Measurements from ENCODE around the gene IKZF5. TPM values are rescaled to one million over a fixed set of nuclear protein-coding genes. Genes with fewer than 3 reads are reported as not detected.
A peak's percentile ranks its signal among the peaks of the same experiment; 100 is the strongest.

Gene IKZF5
- total RNA-seq, 2 experiments from 2014 or later: 3.7 to 15.8 TPM

DNA sequence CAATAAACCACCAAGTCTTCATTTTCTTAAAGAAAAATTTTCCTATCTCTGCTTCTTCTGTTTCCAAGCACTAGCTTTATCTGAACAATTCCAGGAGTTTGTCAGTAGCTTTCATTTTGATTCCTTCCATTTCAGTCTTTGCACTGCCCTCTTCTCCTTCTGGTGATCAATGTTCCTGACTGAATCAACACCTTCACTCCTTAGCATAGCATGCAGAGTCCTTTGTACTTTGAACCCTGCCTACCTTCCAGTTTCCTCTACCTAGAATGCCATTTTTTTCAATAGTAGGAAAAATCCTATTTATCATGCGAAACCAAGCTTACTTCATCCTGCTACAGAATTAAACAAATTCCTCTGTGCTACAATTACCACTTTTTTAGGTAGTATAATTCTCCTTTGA, 52.7 kb downstream of the IKZF5 start:
- H3K9me2 ChIP-seq (ENCODE audit: insufficient read depth, low read length): peaks cover 3% of the 10 kb centered on the region; the same call in 1 of the 2 replicates
- peaks cover 11% of the 10 kb centered on the region for H3K4me1 ChIP-seq (ENCODE audit: insufficient read depth, low read length, poor library complexity, severe bottlenecking)
- no peaks in the 10 kb centered on the region for H3K9me3 ChIP-seq (ENCODE audit: low read length)
- TF ChIP-seq EZH2phosphoT487 (IDR thresholded peaks at IDR 0.05; ENCODE audit: borderline replicate concordance, low read depth, low read length): no peak
- TF ChIP-seq, protein P1, sequence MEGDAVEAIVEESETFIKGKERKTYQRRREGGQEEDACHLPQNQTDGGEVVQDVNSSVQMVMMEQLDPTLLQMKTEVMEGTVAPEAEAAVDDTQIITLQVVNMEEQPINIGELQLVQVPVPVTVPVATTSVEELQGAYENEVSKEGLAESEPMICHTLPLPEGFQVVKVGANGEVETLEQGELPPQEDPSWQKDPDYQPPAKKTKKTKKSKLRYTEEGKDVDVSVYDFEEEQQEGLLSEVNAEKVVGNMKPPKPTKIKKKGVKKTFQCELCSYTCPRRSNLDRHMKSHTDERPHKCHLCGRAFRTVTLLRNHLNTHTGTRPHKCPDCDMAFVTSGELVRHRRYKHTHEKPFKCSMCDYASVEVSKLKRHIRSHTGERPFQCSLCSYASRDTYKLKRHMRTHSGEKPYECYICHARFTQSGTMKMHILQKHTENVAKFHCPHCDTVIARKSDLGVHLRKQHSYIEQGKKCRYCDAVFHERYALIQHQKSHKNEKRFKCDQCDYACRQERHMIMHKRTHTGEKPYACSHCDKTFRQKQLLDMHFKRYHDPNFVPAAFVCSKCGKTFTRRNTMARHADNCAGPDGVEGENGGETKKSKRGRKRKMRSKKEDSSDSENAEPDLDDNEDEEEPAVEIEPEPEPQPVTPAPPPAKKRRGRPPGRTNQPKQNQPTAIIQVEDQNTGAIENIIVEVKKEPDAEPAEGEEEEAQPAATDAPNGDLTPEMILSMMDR (conservative IDR thresholded peaks at IDR 0.05; ENCODE audit: low read length): no peak
- no peak for DNase-seq (ENCODE audit: low spot score)
- BruUV-seq (replicated peaks): no TSS peak
- no peak overlapping the region for H2AFZ ChIP-seq (ENCODE audit: low read length)
- no peaks in the 10 kb centered on the region for H3K79me2 ChIP-seq (ENCODE audit: insufficient read depth, low read depth, low read length)
- no peak overlapping the region for H3K4me3 ChIP-seq (ENCODE audit: low read depth, low read length, poor library complexity, severe bottlenecking)
- ChIA-PET CTCF (ENCODE audit: unreplicated experiment) (no interaction called here), POLR2A (interaction anchor here (0.6 to 1.3 kb wide), 5 partner anchors 9 to 197 kb away, joined by 3 to 4 read pairs (median 3); partner anchors contain the start of gene PSTK)
- no peaks in the 10 kb centered on the region for H4K20me1 ChIP-seq (ENCODE audit: insufficient read depth, low read length)
- intact Hi-C loops (cut with micrococcal nuclease; ENCODE audit: unreplicated experiment): loop anchor here (2.0 kb wide), 1 partner anchor 53 kb away; the partner anchor contains the start of genes ACADSB and IKZF5
- H3K27ac ChIP-seq (ENCODE audit: low read depth, low read length, poor library complexity, severe bottlenecking): no peak overlapping the region
- no peak overlapping the region; the same call in 1 of the 2 replicates for H3K4me2 ChIP-seq (ENCODE audit: low read length)
- H3K36me3 ChIP-seq (ENCODE audit: insufficient read depth, low read length): no peaks in the 10 kb centered on the region; the same call in 1 of the 2 replicates

DNA sequence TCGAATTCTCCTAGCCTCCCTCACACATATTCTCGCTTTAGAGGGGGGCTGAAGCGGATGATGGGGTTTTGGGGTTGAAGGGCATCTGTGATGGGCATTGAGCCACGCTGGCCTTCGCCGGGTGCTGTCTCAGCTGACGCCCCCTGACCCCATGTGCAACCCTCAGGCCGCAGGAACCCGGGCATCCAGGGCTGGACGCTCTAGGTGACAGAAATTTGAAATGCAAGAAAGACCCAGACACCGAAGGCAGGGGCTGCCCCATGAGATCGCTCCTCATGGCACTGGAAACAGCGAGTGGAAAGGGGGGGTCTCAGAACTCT, 53.9 kb downstream of the IKZF5 start:
- no peaks in the 10 kb centered on the region for H4K20me1 ChIP-seq (ENCODE audit: insufficient read depth, low read length)
- no peak for DNase-seq (ENCODE audit: low spot score)
- peak overlapping the region; percentile 90 for H3K4me3 ChIP-seq (ENCODE audit: low read depth, low read length, poor library complexity, severe bottlenecking)
- POLR2A ChIA-PET: interaction anchor here (0.6 to 1.7 kb wide), 2 partner anchors 26 to 60 kb away, joined by 3 to 7 read pairs; partner anchors contain the start of gene PSTK
- H3K79me2 ChIP-seq (ENCODE audit: insufficient read depth, low read depth, low read length): no peaks in the 10 kb centered on the region
- H3K9me3 ChIP-seq (ENCODE audit: low read length): no peaks in the 10 kb centered on the region
- peaks cover 3% of the 10 kb centered on the region; the same call in 1 of the 2 replicates for H3K9me2 ChIP-seq (ENCODE audit: insufficient read depth, low read length)
- peaks cover 11% of the 10 kb centered on the region for H3K4me1 ChIP-seq (ENCODE audit: insufficient read depth, low read length, poor library complexity, severe bottlenecking)
- TF ChIP-seq, protein P1 (conservative IDR thresholded peaks at IDR 0.05; ENCODE audit: low read length): no peak
- no peak for TF ChIP-seq EZH2phosphoT487 (IDR thresholded peaks at IDR 0.05; ENCODE audit: borderline replicate concordance, low read depth, low read length)
- CTCF ChIA-PET (ENCODE audit: unreplicated experiment): no interaction called here
- H3K36me3 ChIP-seq (ENCODE audit: insufficient read depth, low read length): peaks cover 8% of the 10 kb centered on the region
- H3K4me2 ChIP-seq (ENCODE audit: low read length): peak overlapping the region; percentile 99
- no peak overlapping the region for H3K27ac ChIP-seq (ENCODE audit: low read depth, low read length, poor library complexity, severe bottlenecking)
- H2AFZ ChIP-seq (ENCODE audit: low read length): peak overlapping the region; percentile 87
- intact Hi-C loops (cut with micrococcal nuclease; ENCODE audit: unreplicated experiment): loop anchor here (1.0 to 2.0 kb wide), 2 partner anchors 26 to 54 kb away; partner anchors contain the start of genes ACADSB, IKZF5 and PSTK
- no TSS peak for BruUV-seq (replicated peaks)

Data from OCI-LY7 (cell line).